NT2/D1 (cell line): ENCODE data around the gene ENDOV.

ENCODE experiments used
- SUZ12 ChIP-seq: IDR thresholded peaks from 2 replicates; pipeline ENCODE4 v1.6.1; 2011; ENCODE audit not compliant: insufficient read length, insufficient read depth; ENCODE audit errors: extremely low read depth
- YY1 ChIP-seq: IDR thresholded peaks from 2 replicates; pipeline ENCODE4 v1.6.1; 2011; ENCODE audit not compliant: insufficient read length, insufficient read depth
- ZNF274 ChIP-seq: IDR thresholded peaks from 2 replicates; pipeline ENCODE4 v1.6.1; 2011; ENCODE audit warnings: mild to moderate bottlenecking, low read depth, low read length

DNA sequence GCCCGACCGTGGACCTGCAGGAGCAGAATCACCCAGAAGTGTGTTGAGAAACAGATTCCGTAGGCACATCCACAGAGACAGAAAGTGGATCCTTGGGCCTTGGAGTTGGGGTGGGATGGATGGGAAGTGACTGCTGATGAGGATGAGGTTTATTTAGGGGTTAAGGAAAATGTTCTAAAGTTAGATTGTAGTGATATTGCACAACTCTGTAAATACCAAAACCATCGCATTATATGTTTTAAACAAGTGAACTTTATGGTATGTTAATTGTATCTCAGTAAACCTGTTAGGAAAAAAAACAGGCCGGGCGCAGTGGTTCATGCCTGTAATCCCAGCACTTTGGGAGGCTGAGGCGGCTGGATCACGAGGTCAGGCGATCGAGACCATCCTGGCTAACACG is 3.6 kb downstream of the ENDOV start:
- TF ChIP-seq ZNF274 (no peak), YY1 (no peak), SUZ12 (no peak)
